Melanocyte of skin (primary cell): ENCODE data around the gene SLC29A1. TPM values are rescaled to one million over a fixed set of nuclear protein-coding genes. Genes with fewer than 3 reads are reported as not detected.

Source experiments
- small RNA-seq, 2 donors: library from RNA; depleted of rRNA; stranded (forward); fragments of <200 nt; gene quantifications; one replicate each; pipeline ENCODE3, GENCODE V24; 2012
- total RNA-seq, 2 donors: library from RNA; depleted of rRNA; stranded (reverse); fragments of >200 nt; gene quantifications; 2 replicates each; pipeline ENCODE4 v1.2.3, GENCODE V29; 2012

SLC29A1 gene
- total RNA-seq, result 10 to 100 TPM in 1 of 2 donors, 1 to 10 TPM in 1; 5.2 to 18.3 TPM

DNA sequence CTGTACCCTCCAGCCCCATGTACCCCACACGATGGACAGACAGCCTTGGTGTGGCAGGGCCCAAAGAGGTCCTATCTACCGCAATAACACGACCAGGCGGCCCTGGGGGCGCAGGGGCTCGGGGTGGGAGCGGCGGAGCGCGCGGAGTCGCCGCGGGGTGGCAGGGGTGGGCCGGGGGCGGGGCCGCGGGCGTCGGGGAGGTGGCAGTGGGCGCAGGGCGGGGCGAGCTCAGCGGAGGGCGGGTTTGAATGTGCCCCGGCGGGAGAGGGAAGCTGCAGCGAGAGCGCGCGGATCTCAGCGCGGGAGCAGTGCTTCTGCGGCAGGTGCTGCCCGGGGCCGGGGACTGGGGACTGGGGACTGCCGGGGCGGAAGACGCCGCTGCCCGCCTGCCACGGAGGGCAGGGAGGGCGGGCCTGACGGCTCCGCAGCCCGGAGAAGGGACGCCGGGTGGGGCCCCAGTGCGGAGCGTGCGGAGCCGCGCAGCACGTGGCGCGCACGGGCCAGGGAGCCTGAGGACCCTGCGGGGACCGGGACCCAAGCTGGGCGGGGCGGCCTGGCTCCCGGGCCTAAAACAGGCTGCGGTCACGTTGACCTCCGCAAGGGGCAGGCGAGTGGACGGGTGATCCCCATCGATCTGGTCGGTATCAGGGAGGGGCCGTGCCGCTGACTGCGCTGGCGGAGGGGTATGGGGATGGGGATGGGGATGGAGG, at the start of gene SLC29A1:
SLC29A1 (plus strand) TSS at position 277 of the 710 bp plus-strand sequence. CDS start 3,719 bp downstream, outside the sequence.

DNA sequence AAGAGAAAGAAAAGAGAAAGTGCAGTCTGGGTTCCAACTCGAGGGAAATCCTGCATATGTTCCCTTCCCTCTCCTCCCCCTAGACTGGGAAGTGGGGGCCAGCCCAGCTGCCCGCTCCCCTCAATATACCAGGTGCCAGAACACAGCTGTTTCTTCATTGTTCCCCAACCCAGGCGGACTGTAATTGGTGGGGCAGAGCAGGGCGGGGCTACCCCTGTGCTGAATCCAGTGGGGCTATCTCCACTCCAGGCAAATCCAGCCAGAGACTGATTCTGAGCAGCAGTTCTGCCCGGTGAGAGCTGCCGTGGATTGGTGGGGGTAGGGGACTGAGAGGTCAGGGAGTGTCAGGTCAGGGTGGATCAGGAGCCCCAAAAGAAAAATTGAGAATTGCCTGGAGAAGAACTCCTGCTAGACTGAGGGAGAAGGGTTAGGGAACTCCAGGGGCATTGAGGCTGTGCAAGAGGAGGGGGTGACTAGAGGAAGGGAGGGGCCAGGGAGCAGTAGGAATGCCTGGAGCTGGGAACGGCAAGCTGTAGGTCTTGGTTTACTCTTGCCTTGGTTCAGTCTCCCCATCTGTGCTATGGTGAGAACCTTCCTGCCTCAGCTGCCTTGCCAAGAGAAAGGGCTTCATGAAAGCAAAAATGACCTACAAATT, 6.6 kb upstream of the SLC29A1 start, which contains the start of gene MYMX:
MYMX (plus strand) TSS at position 250 of the 655 bp plus-strand sequence. CDS start 546 bp downstream, outside the sequence.

DNA sequence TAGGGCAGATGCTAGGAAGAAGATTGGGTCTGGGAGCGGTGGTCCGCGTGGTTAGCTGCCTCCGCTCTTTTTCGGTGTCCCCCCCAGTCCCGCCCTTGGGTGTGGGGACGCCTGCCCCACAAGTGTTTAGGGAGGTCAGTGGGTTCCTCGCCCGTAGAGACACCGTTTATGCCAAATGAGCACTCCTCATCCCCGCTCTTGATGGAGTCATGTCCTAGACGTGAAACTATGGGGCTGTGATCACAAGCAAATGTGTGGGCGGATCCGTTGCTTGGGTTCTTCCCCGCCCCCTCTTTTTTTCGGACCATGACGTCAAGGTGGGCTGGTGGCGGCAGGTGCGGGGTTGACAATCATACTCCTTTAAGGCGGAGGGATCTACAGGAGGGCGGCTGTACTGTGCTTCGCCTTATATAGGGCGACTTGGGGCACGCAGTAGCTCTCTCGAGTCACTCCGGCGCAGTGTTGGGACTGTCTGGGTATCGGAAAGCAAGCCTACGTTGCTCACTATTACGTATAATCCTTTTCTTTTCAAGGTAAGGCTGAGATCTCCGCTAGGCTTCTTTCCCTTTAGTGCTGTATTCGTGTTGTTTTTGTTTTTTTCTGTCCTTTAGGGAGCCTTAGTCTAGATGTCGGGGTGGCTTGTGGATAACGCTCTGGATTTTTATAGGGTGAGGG, 23.4 kb downstream of the SLC29A1 start, which contains the start of gene HSP90AB1:
HSP90AB1 (plus strand) TSS at position 439 of the 675 bp plus-strand sequence. CDS start 1,529 bp downstream, outside the sequence.

GRCh38 chr6:44257025-44257752, 33.8 kb downstream of the SLC29A1 start, which contains the start of gene SLC35B2:
SLC35B2 (minus strand) TSS chr6:44257528; CDS start chr6:44257410, 118 bp downstream.

GRCh38 chr6:44265007-44265721, 41.8 kb downstream of the SLC29A1 start, which contains the start of gene NFKBIE:
NFKBIE (minus strand) TSS chr6:44265551; CDS start chr6:44265346, 205 bp downstream.

DNA sequence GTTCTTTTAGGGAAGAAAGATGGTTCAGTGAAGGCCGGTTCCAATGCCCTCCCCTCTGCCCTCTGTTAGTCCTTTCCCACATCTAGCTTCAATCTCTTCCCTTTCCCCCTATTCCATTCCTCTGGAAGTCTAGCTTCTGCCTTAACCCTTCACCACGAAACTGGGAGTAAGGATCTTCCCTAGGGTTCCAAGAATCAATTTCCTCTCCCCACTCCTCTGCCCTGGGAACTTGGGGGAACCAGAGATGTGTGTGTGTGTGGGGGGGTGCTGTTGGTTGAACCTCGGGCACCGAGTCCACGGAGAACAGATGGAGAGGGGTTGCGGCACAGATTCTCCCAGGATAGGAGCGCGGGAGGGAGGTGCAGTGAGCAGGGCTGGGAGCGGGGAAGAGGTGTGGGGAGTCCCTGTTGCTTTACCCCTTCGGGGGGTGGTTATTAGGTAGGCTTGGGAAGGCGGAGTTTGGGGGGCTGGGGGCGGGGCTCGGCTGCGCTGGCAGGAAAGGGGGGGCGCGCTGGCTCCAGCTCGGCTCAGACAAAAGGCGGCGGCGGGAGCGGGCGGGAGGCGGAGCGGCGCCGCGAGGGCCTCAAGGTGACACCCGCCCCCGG, 46.6 kb downstream of the SLC29A1 start, which contains the start of gene TMEM151B:
TMEM151B (plus strand) TSS at position 530 of the 605 bp plus-strand sequence. CDS start 293 bp downstream, outside the sequence.

Small RNA genes within 50 kb of the gene (small RNA-seq; reads per million reads assigned to genes)
- gene RN7SL811P, result 0 reads per million in 2 donors

Other genes with a start within 250 kb of the SLC29A1 start
- gene MRPL14, start 96.1 kb upstream of the SLC29A1 start, total RNA-seq, result 10 to 100 TPM; 32.3 to 53.9 TPM
- 10 to 100 TPM; 46.0 to 55.7 TPM for gene TMEM63B, start 96.0 kb upstream of the SLC29A1 start, total RNA-seq
- not detected for gene CAPN11, start 64.8 kb upstream of the SLC29A1 start, total RNA-seq
- not detected for gene MYMX, start 6.7 kb upstream of the SLC29A1 start, total RNA-seq
- gene HSP90AB1, start 23.5 kb downstream of the SLC29A1 start, total RNA-seq, result 1,000 to 10,000 TPM in 1 of 2 donors, 100 to 1,000 TPM in 1; 776 to 1,328 TPM
- gene SLC35B2, start 33.9 kb downstream of the SLC29A1 start, total RNA-seq, result 100 to 1,000 TPM; 113 to 150 TPM
- gene NFKBIE, start 42.0 kb downstream of the SLC29A1 start, total RNA-seq, result 10 to 100 TPM; 13.3 to 23.7 TPM
- gene TMEM151B, start 46.9 kb downstream of the SLC29A1 start, total RNA-seq, result not detected
- gene AARS2, start 89.8 kb downstream of the SLC29A1 start, total RNA-seq, result 10 to 100 TPM; 14.5 to 21.6 TPM
- not detected for gene SPATS1, start 119.1 kb downstream of the SLC29A1 start, total RNA-seq
- gene CDC5L, start 164.1 kb downstream of the SLC29A1 start, total RNA-seq, result 10 to 100 TPM; 19.3 to 22.6 TPM